Prostate gland (tissue), 2 donors: Measurements from ENCODE around the gene DOP1A.

Experiments used
- CTCF ChIP-seq, 4 experiments: fragments of 200-600 bp in 2 of 4; fragments of 450-650 bp in 2 of 4; sonication (generic) in 2 of 4; IDR thresholded peaks; 1 replicate in 3 of 4; 2 replicates in 1 of 4; pipeline ENCODE4 v1.5.1; 2016 to 2019; ENCODE audit warnings: antibody characterized with exemption in 4 of 4, mild to moderate bottlenecking in 2 of 4, moderate library complexity in 2 of 4
- POLR2A ChIP-seq: fragments of 450-650 bp; IDR thresholded peaks from one replicate; pipeline ENCODE4 v1.6.1; 2016; ENCODE audit warnings: antibody characterized with exemption, mild to moderate bottlenecking
- POLR2AphosphoS5 ChIP-seq: sonication (generic); formaldehyde crosslinking; IDR thresholded peaks from one replicate; pipeline ENCODE4 v1.6.1; 2017; ENCODE audit warnings: antibody characterized with exemption

DNA sequence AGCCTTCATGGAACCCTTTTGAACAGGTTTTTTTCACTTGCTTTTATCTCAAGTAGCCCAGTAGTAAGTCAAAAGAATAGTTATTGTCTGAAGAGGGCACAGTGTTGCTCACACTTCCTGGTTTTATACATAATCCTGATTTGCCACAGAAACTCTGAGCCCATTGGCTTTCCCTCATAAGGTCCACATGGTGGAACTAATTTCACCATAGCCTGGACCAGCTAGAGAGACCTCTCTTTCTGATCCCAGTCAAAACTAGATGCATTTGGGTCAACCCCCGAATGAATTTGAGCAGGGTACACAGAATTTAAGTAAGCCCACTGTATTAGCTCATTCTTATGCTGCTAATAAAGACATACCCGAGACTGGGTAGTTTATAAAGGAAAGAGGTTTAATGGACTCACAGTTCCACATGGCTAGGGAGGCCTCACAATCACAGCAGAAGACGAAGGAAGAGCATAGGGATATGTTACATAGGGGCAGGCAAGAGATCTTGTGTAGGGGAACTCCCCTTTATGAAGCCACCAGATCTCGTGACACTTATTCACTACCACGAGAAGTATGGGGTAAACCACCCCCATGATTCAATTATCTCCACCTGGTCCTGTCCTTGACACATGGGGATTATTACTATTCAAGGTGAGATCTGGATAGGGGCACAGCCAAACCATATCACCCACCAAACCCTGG lies 131.8 kb downstream of the DOP1A start:
- TF ChIP-seq CTCF (IDR thresholded peaks at IDR 0.05) (no peak), POLR2A (no peak), POLR2AphosphoS5 (no peak)
